GM18868 (cell line): Measurements from ENCODE around the gene MON1B.
A peak's percentile ranks its signal among the peaks of the same experiment; 100 is the strongest.
"Not testable (repeated sequence)": the region's sequence is repeated elsewhere in the genome, so short reads cannot be mapped to it uniquely, and the experiment has no call there.

Experiments used
- ATAC-seq: cut with Tn5 transposase; IDR thresholded peaks from one replicate; pipeline ENCODE4 v1.9.1; 2021; ENCODE audit warnings: mild to moderate bottlenecking, moderate library complexity; ENCODE audit not compliant: unreplicated experiment

The MON1B gene

DNA sequence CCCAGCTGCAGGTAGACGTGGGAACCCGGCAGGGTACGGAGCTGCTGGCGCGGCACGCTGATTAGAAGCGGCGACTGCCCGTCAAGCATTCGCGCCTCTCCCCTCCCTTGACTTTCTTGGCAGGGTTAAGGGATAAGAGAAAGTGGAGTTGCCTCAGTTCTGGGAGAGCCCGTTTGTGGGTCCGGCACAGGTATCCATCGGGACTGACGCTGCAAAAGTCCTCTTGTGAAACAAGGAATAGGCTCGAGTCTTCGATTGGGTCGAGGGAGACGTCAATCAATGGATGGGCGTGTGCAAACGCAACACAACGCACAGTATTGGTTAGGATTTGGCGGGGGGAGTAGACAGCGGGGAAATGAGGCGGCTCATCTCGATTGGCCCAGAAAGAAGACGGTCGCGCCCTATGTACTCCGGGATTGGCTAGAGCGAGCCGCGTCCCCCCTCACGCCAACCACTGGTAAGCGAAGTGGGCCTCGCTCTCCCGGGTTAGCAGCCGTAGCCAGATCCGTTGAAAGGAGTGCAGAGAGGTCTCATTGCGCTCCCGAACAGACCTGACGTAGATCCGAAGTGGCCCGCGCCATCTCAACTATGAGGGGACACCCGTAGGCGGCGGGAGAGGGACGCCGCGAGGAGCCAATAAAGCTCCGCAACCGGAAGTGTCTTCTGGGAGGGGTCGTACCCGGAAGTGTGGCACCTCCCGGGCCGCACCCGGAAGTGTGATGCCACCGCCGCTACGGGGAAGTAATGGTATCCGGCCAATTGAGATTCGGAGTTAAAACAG lies at the start of gene MON1B:
Gene MON1B (plus strand): TSS at position 713 of the 781 bp plus-strand sequence. CDS start 296 bp downstream, outside the sequence.
- ATAC-seq, result peak; percentile 95

DNA sequence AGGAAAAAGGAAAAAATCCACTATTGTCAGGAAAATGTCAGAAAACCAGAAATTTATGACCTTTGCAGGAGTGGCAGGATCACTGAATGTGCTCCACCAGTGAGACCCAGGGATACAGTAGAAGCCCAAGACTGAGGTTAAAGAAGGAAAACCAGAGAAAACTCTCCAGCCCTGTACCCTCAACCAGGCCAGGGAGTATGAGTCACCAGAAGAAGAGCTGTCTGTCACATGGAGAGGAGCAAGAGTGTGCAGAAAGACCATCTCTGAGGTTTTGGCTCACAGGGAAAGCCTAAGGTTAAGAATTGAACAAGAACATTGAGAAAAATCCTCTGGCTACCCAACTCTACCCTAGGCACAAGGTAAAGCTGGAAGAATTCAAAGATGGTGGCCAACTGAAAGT lies 47.6 kb upstream of the MON1B start:
- ATAC-seq, result no peak

DNA sequence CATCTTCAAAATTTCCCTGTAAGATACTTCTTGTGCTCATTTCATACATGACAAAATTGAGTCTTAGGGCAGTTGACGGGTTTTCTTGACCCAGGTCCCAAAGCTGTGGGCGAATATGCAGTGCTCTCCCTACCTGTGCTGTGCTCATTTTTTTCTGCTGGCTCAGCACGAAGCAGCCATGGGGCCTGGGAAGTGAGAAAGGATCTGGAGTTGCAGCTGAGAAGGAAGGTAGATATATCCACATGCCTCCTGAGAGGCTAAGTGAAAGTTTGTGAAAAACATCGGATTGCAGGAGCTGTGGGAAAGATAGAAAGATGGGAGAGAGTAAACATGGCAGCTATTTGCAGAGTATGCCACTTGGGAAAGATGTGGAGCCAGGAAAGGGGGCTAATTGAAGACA lies 42.9 kb upstream of the MON1B start:
- ATAC-seq, result no peak

DNA sequence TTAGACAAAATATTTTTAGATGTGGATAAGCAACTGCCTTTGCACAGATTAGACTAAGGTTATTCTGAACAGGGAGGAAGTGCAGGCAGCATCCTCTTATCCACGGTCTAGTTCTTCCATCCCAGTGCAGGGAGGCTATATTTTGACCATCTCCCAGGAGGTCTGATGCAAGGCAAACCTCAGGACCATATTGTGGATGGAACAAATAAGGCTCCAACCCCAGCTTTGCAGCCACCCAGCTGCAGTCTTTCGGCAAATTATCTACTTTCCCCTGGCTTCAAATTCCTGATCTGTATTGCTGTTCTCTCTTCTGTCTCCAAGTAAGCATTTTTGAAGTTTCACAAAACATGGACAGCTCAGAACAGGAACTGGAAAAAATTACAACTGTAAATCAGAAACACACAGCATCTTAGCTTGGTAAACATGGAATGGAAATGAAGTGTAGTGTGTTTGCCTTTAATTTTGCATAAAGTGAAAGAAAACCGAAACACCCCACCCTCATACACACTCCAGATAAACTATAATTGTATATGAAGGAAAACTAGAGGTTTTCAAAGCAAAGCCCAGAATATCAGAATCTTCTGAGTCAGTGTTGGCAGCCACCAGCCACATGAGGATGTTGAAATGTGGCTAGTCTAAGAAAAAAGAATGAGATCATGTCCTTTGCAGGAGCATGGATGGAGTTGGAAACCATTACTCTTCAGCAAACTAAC lies 33.5 kb upstream of the MON1B start:
- no peak for ATAC-seq

DNA sequence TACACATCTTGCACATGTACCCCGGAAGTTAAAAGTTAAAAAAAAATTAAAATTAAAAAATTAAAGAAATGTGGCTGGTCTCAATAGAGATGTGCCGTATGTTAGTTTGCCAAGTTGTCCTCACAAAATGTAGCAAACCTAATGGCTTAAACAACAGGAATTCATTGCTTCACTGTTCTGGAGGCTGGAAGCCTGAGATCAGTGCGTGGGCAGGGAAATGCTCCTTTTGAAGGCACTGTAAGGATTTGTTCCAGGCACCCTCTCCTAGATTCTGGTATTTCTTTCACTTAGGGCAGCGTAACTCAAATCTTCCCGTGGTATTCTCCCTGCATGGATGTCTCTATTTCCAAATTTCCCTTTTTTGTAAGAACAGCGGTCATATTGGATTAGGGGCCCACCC lies 32.7 kb upstream of the MON1B start:
- no peak for ATAC-seq

DNA sequence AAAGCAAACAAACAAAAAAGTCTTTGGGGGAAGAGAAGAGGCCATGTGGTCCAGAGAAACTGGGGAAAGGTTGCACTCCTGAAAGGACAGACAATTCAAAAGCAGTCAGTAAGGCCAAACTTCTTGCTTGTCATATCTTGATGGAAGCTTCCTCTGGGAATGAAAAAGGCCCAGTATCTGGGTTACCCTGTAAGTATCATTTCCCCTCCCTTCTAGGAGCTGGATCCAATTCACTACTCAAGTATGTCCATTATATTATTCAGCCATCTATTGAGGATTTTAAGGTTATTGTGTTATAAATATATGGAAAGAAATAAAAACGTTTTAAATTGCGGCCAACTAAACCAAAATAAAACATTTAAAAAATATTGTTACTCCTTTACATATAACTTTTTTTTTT lies 26.0 kb upstream of the MON1B start:
- ATAC-seq, result no peak

DNA sequence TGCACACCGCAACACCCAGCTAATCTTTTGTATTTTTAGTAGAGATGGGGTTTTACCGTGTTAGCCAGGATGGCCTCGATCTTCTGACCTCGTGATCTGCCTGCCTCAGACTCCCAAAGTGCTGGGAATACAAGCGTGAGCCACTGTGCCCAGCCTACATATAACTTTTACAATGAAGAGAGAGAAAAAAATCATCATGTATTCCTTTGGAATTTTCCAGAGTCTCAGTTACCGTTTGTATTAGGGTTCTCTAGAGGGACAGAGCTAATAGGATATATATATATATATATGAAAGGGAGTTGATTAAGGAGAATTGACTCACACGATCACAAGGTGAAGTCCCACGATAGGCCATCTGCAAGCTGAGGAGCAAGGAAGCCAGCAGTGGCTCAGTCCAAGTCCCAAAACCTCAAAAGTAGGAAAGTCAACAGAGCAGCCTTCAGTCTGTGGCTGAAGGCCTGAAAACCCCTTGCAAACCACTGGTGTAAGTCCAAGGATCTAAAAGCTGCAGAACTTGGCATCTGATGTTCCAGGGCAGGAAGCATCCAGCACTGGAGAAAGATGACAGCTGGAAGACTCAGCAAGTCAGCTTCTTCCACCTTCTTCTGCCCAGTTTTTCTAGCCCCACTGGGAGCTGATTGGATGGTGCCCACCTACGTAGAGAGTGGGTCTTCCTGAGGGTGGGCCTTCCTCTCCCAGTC lies 25.3 kb upstream of the MON1B start:
- ATAC-seq, result not testable (repeated sequence)

DNA sequence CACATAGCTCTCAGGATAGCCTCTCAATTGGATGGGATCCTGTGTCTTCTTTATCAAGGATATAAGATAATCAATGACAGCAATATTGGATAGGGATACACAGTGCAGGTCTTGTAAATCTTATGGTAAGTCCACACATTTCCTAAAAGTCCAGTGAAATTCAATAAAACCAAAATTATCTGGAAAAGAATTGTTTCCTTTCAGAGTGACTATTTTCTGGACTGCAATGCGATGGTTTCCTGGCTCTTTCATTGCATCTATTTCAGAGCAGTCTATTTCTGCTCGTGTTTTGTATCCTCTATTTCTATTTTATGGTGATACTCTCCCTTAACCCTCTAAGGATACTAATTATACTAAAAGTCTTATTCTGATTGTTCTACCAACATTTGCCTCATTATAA lies 24.3 kb upstream of the MON1B start:
- no peak for ATAC-seq

DNA sequence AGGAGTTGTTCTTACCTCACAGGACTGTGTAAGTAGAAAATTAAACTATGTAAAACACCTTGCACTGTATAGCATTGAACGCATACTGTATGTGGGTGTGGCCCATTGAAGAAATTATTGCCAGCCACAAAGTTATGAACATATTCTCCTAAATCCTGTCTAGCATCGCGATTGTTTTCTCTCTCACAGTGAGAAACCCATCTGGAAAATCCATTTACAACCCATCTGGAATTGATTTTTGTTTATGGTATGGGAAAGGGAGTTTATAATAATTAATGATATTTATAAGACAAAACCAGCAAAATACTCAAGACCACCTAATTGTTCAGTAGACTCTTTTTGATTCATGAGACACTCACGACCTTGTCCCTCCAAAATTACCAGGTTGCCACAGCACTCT lies 22.1 kb upstream of the MON1B start:
- ATAC-seq, result no peak

DNA sequence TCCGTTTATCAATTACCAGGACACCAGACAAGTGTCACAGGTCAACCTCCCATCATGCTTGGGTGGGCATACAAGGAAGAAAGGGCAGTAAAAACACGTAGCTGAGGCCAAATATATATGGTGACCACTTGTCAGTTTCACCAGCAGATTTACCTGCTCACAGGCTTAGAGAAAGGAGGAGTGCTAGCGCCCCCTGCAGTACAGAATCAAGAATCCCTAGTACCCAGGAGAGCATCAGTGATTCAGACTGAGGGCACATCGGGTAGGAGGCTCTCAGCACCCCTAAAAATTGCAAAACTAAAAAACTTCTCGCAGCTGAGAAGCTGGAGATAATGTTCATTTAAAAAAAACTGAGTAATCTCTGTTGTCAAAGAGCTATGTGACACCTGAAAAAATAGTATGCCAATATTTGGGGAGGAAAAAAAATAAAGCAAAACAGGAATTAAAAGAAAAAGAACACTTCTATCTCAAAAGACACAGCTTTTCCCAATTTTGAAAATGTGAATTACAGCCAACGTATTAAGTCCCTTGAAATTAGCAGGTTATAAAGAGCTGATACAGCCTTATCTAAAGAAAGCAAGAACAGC lies 21.2 kb upstream of the MON1B start:
- ATAC-seq, result peak; percentile 82

DNA sequence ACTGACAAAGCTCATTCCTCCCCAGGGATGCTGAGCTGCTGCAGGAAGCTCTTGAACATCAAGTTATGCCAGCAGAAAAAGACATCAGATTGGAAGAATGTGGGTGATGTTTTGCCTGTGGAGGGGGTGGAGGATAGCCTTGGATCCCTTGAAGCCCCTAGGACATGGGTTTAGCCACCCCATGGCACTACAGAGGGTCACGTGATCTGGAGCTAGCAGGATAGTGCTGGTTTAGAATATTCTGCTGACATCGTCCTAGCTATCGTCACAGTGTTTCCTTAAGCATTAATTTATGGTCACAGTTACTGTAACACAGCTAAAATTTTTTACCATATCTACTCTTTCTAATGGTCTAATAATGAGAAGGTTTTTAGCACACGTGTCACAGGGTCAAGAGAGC lies 20.2 kb upstream of the MON1B start:
- no peak for ATAC-seq

DNA sequence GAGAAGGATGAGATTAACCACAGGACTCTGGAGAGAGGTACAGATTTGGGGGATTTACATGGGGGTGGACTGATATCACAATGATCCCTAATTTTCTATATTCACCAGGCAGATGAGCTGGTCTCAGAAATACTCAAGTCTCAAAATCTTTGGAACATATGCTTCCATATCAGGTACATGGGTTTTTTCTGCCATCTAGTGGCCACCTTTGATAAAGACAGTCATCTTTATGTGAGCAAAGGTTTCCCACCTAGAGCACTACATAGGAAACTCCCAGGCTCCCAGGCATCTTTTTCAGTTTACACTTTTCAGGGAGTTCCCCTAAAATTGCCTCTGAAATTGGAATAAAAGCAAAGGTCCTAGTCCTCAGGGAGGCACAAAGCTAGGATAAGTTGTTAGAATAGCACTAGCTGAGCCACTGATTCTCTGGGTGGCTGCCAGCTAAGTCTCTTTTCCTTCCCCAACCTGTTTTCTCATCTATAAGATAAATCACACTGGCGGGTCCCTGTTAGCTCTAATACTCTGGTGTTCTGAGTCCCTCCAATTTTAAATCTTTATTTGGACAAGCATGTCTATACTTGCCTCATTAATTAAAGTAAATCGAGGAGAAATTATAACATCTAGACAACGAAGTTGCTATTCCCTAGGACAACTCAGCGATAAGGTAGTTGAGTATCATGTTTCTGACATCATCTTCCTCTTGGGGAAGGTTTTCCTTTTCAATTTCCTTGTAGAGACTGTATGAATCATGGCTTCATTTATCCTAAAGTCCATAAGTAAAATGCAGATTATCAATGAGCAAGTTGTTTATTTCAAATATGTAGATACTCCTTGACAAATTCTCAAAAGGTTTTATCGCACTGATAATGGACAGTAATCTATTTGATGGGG lies 19.0 kb upstream of the MON1B start:
- peak; percentile 91 for ATAC-seq

DNA sequence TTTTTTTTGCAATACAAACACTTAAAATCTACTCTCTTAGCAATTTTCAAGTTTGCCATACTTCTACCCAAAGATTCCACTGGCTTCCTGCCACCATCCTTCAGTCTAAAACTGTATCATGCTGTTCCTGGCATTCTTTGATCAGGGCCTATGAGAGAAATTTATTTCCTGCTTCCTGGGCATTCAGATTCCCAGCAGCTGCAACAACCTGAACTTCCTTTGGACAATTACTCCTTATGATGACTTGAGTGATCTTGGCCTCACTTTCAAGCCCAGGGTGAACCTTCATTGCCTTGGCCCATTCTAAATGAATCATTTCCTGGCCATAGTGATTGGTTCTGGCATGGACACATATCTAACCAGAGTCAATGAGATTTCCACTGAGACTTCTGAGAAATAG lies 18.0 kb upstream of the MON1B start:
- ATAC-seq, result no peak

DNA sequence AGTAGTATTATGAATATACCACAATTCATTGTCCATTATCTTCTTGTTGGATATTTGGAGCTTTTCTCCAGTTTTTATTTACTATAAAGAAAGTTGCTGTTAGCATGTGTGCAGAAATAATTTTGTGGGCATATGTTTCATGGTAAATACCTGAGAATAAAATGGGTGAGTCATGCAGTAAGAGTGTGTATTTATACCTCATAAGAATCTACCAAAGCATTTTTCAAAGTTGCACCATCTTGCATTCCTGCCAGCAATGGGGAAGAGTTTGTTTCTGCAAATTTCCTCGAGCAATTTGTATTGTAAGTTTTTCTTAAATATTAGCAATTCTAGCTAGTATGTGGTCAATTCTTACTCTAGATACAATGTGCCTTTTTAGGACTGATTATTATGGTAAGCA lies 7.9 kb upstream of the MON1B start:
- no peak for ATAC-seq

DNA sequence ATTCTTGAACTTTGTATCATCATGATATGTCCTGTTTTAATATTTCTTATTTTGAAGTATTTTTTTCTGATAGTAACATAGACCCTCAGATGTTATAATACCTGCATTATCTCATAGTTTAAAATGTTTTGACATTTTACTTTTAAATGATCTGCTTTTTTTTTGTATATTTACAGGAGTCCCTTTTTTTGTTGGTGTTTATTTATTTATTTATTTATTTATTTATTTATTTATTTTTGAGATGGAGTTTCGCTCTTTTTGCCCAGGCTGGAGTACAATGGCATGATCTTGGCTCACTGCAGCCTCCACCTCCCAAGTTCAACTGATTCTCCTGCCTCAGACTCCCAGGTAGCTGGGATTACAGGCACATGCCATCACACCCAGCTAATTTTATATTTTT lies 4.7 kb upstream of the MON1B start:
- ATAC-seq, result not testable (repeated sequence)

DNA sequence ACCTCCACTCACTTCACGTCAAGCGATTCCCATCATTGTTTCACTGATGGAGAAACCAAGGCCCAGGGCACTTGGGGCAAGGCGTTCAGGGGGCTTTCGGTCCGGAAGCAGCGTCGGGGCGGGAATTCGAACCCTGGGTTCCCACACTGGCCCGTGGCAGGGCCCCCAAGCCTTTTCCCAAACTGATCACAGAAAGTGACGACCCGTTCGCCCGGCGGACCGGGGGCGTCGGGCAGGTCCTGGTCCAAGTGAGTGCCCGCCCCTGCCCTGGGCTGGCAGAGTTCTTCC lies 856 bp upstream of the MON1B start:
- ATAC-seq, result peak; percentile 1

DNA sequence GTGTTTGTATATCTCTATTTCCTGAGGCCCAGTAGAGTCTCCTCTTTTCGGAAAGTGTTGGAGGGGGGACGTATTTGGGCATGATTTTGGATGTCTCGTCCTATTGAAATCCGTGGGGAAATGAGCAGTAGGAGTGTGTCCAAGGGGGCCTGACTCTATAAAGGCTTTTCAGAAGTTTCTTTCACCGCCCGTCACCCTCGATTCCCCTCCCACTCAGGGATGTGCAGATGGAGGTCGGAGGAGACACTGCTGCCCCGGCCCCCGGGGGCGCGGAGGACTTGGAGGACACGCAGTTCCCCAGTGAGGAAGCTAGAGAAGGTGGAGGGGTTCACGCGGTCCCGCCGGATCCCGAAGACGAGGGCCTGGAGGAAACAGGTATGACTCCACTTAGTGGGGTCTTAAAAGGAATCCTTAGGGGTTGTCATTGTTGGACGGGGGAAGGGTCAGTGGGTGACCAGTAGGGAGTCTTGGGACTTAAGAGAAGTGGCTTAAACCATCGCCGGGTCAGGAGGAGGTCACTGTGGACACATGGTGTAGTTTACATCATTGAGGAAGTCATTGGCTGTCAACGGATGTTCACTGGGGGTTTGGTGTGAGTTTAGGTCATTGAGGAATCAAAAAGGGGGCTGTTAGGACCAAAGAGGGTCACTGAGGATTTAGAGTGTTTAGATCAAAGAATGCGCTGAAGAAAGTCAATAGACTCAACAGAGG lies 424 bp downstream of the MON1B start:
- ATAC-seq, result peak; percentile 0

DNA sequence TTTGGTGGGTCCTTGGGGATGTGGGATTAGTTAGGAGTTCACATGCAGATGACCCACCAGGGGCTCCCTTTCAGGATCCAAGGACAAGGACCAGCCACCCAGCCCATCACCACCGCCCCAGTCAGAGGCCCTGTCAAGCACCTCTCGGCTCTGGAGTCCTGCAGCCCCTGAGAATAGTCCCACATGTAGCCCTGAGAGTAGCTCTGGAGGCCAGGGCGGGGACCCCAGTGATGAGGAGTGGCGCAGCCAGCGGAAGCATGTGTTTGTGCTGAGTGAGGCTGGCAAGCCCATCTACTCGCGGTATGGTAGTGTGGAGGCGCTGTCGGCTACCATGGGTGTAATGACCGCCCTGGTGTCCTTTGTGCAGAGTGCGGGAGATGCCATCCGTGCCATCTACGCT lies 2.4 kb downstream of the MON1B start:
- no peak for ATAC-seq

DNA sequence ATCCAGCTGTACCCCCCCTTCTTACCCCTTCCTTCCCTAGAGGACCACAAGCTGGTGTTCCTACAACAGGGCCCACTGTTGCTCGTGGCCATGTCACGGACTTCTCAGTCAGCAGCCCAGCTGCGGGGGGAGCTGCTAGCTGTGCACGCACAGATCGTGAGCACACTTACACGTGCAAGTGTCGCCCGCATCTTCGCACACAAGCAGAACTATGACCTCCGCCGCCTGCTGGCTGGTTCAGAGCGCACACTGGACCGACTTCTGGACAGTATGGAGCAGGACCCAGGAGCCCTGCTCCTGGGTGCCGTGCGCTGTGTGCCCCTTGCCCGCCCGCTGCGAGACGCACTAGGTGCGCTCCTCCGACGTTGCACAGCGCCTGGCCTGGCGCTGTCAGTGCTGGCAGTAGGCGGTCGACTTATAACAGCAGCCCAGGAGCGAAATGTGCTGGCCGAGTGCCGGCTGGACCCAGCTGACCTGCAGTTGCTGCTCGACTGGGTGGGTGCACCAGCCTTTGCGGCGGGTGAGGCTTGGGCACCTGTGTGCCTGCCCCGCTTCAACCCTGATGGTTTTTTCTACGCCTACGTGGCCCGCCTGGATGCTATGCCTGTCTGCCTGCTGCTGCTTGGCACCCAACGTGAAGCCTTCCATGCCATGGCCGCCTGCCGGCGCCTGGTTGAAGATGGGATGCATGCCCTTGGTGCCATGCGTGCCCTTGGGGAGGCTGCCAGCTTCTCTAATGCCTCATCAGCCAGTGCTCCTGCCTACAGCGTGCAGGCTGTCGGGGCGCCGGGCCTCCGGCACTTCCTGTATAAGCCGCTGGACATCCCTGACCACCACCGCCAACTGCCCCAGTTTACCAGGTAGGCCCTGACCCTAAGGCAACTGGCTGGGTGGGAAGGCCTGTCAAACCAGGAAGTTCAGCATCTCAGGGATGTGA lies 3.6 kb downstream of the MON1B start:
- ATAC-seq, result no peak
